Measurements from ENCODE around the gene CDC42EP5. TPM values are rescaled to one million over a fixed set of nuclear protein-coding genes. Genes with fewer than 3 reads are reported as not detected.

Gene CDC42EP5
- total RNA-seq, 2 experiments from 2014 or later, result 0.45 to 0.83 TPM

- intact Hi-C loops (cut with micrococcal nuclease), result no loop called here
- Mint-ChIP-seq H3K9me3 (no peaks in the 10 kb centered on the region), H3K27me3 (peaks cover 3% of the 10 kb centered on the region), H3K27ac (no peak overlapping the region), H3K36me3 (ENCODE audit: low read depth) (peaks cover 1% of the 10 kb centered on the region), H3K4me1 (ENCODE audit: low read depth) (peaks cover 11% of the 10 kb centered on the region), H3K4me3 (no peak overlapping the region)
- POLR2A ChIA-PET, result interaction anchor here (1.2 kb wide), 1 partner anchor 15 kb away, joined by 3 read pairs; no protein-coding TSS in a partner anchor
- ATAC-seq, result no peak
- no peak for TF ChIP-seq CTCF (IDR thresholded peaks at IDR 0.05)
- no peak for DNase-seq
- CTCF ChIA-PET, result no interaction called here
These were observed 39.4 kb downstream of the CDC42EP5 start for GRCh38 chr19:54433697-54434096.

GRCh38 chr19:54432144-54432738 is 40.9 kb downstream of the CDC42EP5 start:
- no peaks in the 10 kb centered on the region for H3K9me3 Mint-ChIP-seq
- intact Hi-C loops (cut with micrococcal nuclease), result no loop called here
- DNase-seq, result no peak
- no peak overlapping the region for H3K27ac Mint-ChIP-seq
- H3K27me3 Mint-ChIP-seq, result peaks cover 9% of the 10 kb centered on the region
- ChIA-PET CTCF (no interaction called here), POLR2A (no interaction called here)
- no peak for TF ChIP-seq CTCF (IDR thresholded peaks at IDR 0.05)
- no peak for ATAC-seq
- H3K36me3 Mint-ChIP-seq (ENCODE audit: low read depth), result no peaks in the 10 kb centered on the region
- peaks cover 10% of the 10 kb centered on the region for H3K4me1 Mint-ChIP-seq (ENCODE audit: low read depth)
- H3K4me3 Mint-ChIP-seq, result no peak overlapping the region

GRCh38 chr19:54431255-54431838 is 41.7 kb downstream of the CDC42EP5 start:
- intact Hi-C loops (cut with micrococcal nuclease), result no loop called here
- DNase-seq (no peak), ATAC-seq (no peak)
- H3K4me1 Mint-ChIP-seq (ENCODE audit: low read depth), result peaks cover 10% of the 10 kb centered on the region
- H3K9me3 Mint-ChIP-seq, result no peaks in the 10 kb centered on the region
- no peak overlapping the region for H3K4me3 Mint-ChIP-seq
- H3K27ac Mint-ChIP-seq, result no peak overlapping the region
- ChIA-PET CTCF (interaction anchor here (1.0 to 1.1 kb wide), 2 partner anchors 8 to 16 kb away, joined by 3 read pairs; partner anchors contain the start of gene TTYH1), POLR2A (no interaction called here)
- peaks cover 12% of the 10 kb centered on the region for H3K27me3 Mint-ChIP-seq
- H3K36me3 Mint-ChIP-seq (ENCODE audit: low read depth), result no peaks in the 10 kb centered on the region
- no peak for TF ChIP-seq CTCF (IDR thresholded peaks at IDR 0.05)

- H3K27ac Mint-ChIP-seq, result no peak overlapping the region
- H3K9me3 Mint-ChIP-seq, result no peaks in the 10 kb centered on the region
- ChIA-PET CTCF (interaction anchor here (1.0 to 1.2 kb wide), 4 partner anchors 9 to 106 kb away, joined by 3 to 4 read pairs (median 3); partner anchors contain the start of gene TTYH1), POLR2A (interaction anchor here (0.7 to 1.5 kb wide), 2 partner anchors 8 to 17 kb away, joined by 3 to 7 read pairs; no protein-coding TSS in a partner anchor)
- H3K27me3 Mint-ChIP-seq, result peaks cover 19% of the 10 kb centered on the region
- peak overlapping the region; percentile 24 for H3K4me3 Mint-ChIP-seq
- intact Hi-C loops (cut with micrococcal nuclease), result no loop called here
- no peak for TF ChIP-seq CTCF (IDR thresholded peaks at IDR 0.05)
- peaks cover 10% of the 10 kb centered on the region for H3K4me1 Mint-ChIP-seq (ENCODE audit: low read depth)
- ATAC-seq (peak; percentile 81), DNase-seq (peak; percentile 64)
- no peaks in the 10 kb centered on the region for H3K36me3 Mint-ChIP-seq (ENCODE audit: low read depth)
These were observed 42.5 kb downstream of the CDC42EP5 start for GRCh38 chr19:54430306-54431254.
